ENCODE data around the gene HK1. TPM values are rescaled to one million over a fixed set of nuclear protein-coding genes. Genes with fewer than 3 reads are reported as not detected.

HK1 gene
- total RNA-seq, 1 experiment from 2014 or later, result 35.2 TPM

- Histone ChIP-seq H3K27me3 (no peaks in the 10 kb centered on the region), H3K36me3 (no peaks in the 10 kb centered on the region)
- no peak for DNase-seq
Measured at GRCh38 chr10:69419096-69419743, 140.9 kb downstream of the HK1 start.

DNA sequence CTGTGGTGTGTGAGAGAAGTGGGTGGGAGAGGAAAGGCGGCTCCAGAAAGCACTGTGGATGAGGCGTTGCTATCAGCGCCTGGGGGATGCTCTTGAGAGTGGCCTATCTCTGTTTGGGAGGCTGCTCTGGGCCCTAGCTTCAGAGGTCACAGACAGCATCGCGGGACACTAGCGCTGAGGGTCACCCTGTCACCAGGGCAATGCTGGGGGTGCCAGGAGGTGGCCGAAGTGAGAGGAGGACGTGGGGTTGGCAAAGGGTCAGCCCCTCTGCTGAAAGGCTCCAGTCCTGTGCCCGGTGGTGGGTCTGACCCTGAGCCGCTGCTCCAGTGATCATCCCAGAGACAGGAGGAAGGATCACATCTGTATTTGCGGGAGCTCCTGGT, 141.4 kb downstream of the HK1 start:
- no peak for DNase-seq
- H3K4me1 ChIP-seq, result no peaks in the 10 kb centered on the region
- H3K36me3 ChIP-seq, result no peaks in the 10 kb centered on the region
- no peaks in the 10 kb centered on the region for H3K9me3 ChIP-seq (replicated peaks)
- no peaks in the 10 kb centered on the region for H3K27me3 ChIP-seq
- H3K4me3 ChIP-seq, result no peak overlapping the region
- no peak overlapping the region for H3K27ac ChIP-seq

More at GRCh38 chr10:69419096-69419743, 140.9 kb downstream of the HK1 start:
- H3K9me3 ChIP-seq (replicated peaks), result no peaks in the 10 kb centered on the region
- no peak overlapping the region for H3K27ac ChIP-seq
- no peaks in the 10 kb centered on the region for H3K4me1 ChIP-seq
- H3K4me3 ChIP-seq, result no peak overlapping the region

GRCh38 chr10:69421611-69422308, 143.5 kb downstream of the HK1 start:
- no peak for DNase-seq
- Histone ChIP-seq H3K36me3 (no peaks in the 10 kb centered on the region), H3K4me3 (no peak overlapping the region), H3K4me1 (peaks cover 9% of the 10 kb centered on the region), H3K27me3 (no peaks in the 10 kb centered on the region), H3K27ac (no peak overlapping the region), H3K9me3 (replicated peaks) (no peaks in the 10 kb centered on the region)

- Histone ChIP-seq H3K36me3 (no peaks in the 10 kb centered on the region), H3K9me3 (replicated peaks) (no peaks in the 10 kb centered on the region), H3K27me3 (no peaks in the 10 kb centered on the region), H3K27ac (no peak overlapping the region), H3K4me1 (peaks cover 9% of the 10 kb centered on the region), H3K4me3 (no peak overlapping the region)
- no peak for DNase-seq
Measured at GRCh38 chr10:69422676-69423075, 144.4 kb downstream of the HK1 start.

DNA sequence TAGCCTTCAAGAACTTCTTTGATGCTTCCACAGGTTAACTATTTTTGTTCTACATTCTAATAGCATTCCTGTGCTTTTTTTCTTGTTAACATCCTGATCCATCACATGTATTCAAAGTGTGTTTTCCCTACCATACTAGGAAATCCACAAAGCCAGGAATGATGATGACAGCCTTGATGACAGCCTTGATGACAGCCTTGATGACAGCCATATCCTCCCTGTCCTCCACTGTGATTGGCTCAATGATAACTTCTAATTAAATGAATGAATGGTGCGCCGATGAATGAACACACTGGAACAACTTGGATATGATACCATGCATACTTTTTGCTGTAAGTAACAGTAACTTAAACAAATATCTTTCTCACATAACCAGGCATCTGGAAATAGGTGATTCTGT, 146.7 kb downstream of the HK1 start:
- H3K36me3 ChIP-seq, result no peaks in the 10 kb centered on the region
- DNase-seq, result no peak
- H3K27ac ChIP-seq, result no peak overlapping the region
- no peak overlapping the region for H3K4me3 ChIP-seq
- H3K9me3 ChIP-seq (replicated peaks), result no peaks in the 10 kb centered on the region
- no peaks in the 10 kb centered on the region for H3K27me3 ChIP-seq
- peaks cover 9% of the 10 kb centered on the region for H3K4me1 ChIP-seq

DNA sequence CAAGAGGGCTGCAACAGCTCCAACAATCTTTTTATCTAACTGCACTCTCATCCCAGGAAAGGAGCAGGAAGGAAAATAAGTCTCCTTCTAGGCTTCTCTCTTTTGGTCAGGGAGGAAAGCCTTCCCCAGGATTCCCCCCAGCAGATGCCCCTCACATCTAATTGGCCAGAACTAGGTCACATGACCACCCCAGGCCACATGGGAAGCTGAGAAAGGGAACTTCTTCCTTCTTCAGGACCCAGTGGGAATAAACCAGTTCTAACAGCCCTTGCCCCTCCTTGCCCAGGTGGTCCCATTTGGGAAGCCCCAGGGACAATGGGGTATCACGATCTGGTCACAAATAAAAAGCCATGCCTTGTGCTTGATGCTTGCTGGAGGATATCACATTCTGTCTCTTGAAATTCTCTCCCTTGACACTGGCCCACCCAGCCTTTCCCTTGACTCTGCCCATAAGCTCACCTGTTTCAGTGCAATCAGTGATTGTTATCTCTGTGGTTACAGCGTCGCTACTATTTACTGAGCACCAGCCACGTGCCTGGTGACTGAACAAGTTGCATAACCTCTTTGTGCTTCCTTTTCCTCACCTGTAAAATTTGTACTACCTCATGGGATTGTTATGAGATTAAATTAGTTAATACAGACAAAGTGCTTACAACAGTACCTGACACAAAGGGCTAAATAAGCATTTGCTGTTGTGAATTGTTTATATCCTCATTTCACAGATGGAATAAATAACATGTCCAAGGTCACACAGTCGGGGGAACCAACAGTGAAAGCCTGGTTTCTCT, 147.4 kb downstream of the HK1 start:
- Histone ChIP-seq H3K9me3 (replicated peaks) (no peaks in the 10 kb centered on the region), H3K27me3 (no peaks in the 10 kb centered on the region), H3K36me3 (no peaks in the 10 kb centered on the region), H3K27ac (no peak overlapping the region), H3K4me1 (peaks cover 9% of the 10 kb centered on the region), H3K4me3 (no peak overlapping the region)
- DNase-seq, result peak in 1 of 2 experiments; percentile 34

DNA sequence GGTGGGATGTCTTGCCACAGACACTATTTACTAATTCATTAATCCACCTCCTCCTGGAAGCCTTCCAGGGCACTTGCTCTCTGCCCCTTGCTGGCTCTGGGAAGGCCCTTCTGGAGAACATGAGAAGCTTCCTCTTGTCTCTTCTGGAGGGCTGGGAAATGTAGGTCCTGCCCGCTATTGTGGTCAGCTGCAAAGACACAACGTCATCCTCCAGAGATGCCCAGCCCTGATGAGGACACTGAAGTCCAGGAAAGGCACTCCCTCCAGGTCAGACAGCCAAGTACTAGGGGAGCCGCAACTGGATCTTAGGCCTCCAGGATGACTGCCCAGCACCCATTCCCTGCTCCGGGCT, 148.1 kb downstream of the HK1 start:
- no peaks in the 10 kb centered on the region for H3K27me3 ChIP-seq
- peak in 1 of 2 experiments; percentile 16 for DNase-seq

DNA sequence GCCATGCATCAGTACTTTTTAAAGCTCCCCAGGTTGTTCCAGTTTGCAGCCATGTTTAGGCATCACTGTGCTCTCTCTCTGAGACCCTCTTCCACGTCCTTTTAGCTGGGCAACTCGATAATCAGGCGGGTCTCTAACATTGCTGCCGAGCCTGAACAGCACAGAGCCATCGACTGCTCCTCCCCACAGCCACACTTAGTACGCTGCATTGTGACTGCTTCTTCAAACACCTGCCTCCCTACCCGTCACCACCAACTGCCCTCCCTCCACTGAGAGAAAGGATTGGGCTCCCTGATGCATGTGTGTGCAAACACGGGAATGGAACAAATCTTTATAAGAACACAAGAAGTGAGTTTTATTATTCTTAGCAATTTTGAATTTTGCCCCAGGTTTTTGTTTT, 149.9 kb downstream of the HK1 start:
- no peak for DNase-seq
- H3K27ac ChIP-seq, result no peak overlapping the region
- no peaks in the 10 kb centered on the region for H3K36me3 ChIP-seq
- H3K4me3 ChIP-seq, result no peak overlapping the region
- peaks cover 9% of the 10 kb centered on the region for H3K4me1 ChIP-seq
- H3K27me3 ChIP-seq, result no peaks in the 10 kb centered on the region
- no peaks in the 10 kb centered on the region for H3K9me3 ChIP-seq (replicated peaks)

More for the DNA sequence above, 148.1 kb downstream of the HK1 start:
- Histone ChIP-seq H3K9me3 (replicated peaks) (no peaks in the 10 kb centered on the region), H3K27ac (no peak overlapping the region), H3K4me3 (no peak overlapping the region), H3K36me3 (no peaks in the 10 kb centered on the region), H3K4me1 (peaks cover 9% of the 10 kb centered on the region)

- peaks cover 24% of the 10 kb centered on the region for H3K4me1 ChIP-seq
- no peaks in the 10 kb centered on the region for H3K27me3 ChIP-seq
- no peaks in the 10 kb centered on the region for H3K9me3 ChIP-seq (replicated peaks)
- H3K36me3 ChIP-seq, result no peaks in the 10 kb centered on the region
- no peak for DNase-seq
- no peak overlapping the region for H3K27ac ChIP-seq
- H3K4me3 ChIP-seq, result no peak overlapping the region
Measured at GRCh38 chr10:69434169-69434568, 155.9 kb downstream of the HK1 start.

DNA sequence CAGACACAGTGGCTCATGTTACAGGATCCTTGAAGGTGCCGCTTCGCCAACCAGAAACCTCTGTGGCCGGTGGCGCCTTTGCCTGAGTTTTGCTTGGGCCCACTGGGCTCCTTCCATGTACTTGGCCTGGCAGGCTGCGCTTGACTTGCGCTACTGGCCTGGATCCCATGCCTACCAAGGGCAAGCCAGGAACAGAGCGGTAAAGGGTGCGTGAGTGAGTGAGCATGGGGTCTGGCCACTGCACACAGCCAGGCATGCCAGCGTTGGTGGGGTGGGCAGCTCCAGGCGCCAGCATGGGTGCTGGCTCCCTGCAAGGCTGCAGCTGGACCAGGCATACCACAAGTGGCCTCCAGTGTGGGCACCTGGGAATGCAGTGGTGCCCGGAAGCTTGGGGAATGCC, 156.6 kb downstream of the HK1 start:
- Histone ChIP-seq H3K9me3 (replicated peaks) (no peaks in the 10 kb centered on the region), H3K27ac (no peak overlapping the region), H3K4me1 (peaks cover 29% of the 10 kb centered on the region), H3K36me3 (no peaks in the 10 kb centered on the region), H3K27me3 (no peaks in the 10 kb centered on the region), H3K4me3 (no peak overlapping the region)
- DNase-seq, result no peak

DNA sequence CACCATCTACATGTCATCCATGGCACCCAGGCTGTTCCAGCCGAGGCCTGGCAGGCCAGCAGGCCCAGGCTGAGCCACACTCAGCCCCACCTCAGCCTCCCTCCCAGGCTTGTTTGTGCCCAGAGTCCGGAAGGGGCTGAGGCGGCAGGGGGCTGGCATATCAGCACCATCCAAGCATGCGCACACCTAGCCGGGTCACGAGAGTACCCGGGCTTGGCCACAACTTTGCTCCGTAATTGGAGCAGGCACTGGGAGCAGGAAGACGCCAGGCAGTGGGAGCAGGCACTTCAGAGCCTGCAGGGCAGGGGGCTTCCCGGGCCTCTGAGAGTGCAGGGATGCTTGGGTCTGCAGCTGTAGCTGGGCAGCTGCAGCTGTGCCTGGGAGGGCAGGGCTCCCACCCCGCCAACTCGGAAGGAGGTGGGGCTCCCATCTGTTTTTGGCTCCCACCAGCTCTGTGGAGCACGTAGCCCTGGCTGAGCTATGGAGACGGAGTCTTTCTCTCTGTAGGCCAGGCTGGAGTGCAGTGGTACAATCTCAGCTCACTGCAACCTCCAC, 157.7 kb downstream of the HK1 start:
- Histone ChIP-seq H3K9me3 (replicated peaks) (no peaks in the 10 kb centered on the region), H3K27ac (no peak overlapping the region), H3K4me1 (peaks cover 31% of the 10 kb centered on the region), H3K4me3 (no peak overlapping the region), H3K27me3 (no peaks in the 10 kb centered on the region), H3K36me3 (no peaks in the 10 kb centered on the region)
- DNase-seq, result peak; percentile 48 to 53

DNA sequence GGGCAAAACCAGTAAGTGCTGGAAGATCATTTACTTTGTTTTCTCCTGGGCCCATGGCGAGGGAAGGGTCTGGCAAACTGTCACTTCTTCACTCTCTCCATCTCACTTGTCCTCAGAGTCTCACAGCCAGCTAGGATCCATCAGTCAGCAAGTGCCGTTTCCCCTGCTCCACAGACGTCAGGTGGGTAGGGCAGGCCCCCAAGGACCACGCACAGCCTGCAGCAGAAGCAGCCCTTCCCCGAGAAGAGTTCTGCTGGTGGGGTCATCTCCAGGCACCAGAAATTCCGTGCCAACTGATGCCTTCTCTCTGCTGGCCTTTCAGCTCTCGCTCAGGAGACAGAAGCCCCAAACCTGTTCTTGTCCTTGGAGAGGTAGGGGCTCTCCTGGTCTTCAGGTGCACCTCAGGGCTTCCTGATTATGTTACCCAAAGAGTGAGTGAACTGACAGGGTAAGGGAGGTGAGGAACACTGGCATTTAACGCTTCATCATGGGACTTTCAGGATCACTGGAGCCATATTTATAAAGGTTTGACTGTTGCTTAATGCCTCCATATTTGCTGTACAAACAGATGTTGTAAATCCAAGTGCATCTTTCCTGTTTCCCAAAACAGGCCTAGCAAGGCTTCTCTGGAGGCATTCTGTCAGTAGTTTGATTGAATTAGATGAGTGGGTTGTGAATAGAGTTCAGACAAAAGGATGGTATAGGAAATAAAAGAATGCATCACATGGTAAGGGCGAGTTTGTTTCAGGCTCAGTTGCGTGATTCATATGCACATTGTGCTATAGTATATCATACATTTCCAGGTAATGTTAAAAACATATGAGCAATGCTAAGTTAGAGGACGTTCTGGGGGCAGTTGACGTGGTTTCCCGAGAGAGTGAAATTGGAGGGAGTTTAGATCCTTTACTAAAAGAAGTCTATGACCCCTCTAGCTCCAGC, 159.3 kb downstream of the HK1 start:
- H3K4me1 ChIP-seq, result peaks cover 31% of the 10 kb centered on the region
- peak overlapping the region; percentile 39 for H3K27ac ChIP-seq
- no peaks in the 10 kb centered on the region for H3K27me3 ChIP-seq

DNA sequence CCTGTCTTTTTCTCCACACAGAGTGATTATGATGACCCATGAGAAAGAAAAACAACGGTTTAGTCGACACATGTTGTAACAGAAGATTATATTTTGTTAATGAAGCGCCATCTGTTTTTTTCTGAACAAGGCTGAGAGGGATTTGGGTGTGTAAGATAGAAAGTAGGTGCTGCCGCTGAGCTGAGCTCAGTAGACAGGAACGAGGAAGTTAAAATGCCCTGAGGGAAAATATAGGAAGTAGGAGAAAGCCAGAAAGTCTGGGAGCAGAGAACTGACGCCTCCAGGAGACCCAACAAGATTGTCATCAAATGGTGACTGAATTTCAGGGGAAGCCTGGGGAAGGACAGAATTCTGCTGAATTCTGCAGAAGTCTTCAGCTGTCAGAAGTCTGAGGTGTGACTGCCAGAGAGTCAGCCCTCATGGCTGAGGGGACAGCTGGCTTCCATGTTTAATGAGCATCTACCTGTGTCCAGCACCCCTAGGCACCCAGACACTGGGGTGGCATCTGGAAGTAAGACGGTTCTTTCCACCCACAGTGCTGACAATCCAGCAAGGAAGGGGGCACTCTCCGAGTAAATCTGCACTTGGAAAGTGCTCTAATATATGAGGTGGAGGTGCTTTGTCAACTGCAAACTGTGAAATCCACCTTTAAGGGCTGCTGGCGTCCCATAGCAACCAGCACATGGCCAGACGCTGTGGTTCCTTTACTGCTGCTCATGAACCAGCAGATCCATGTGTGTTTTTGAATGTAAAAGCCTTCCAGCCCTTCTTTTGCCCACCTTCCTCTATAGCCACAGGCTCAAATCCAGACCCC, 160.4 kb downstream of the HK1 start:
- Histone ChIP-seq H3K4me1 (peaks cover 31% of the 10 kb centered on the region), H3K9me3 (replicated peaks) (no peaks in the 10 kb centered on the region), H3K36me3 (no peaks in the 10 kb centered on the region), H3K27me3 (no peaks in the 10 kb centered on the region), H3K4me3 (0 out of 2 replicates have a peak overlapping the region, but pooled peaks have one; percentile 3), H3K27ac (peak overlapping the region; percentile 39)
- peak; percentile 32 to 57 for DNase-seq

More for the DNA sequence above, 159.3 kb downstream of the HK1 start:
- H3K36me3 ChIP-seq, result no peaks in the 10 kb centered on the region
- no peak overlapping the region for H3K4me3 ChIP-seq
- no peak for DNase-seq
- no peaks in the 10 kb centered on the region for H3K9me3 ChIP-seq (replicated peaks)

All from SJCRH30 (cell line).